ENCODE results near the gene IGSF3.
"Not testable (repeated sequence)": the region's sequence is repeated elsewhere in the genome, so short reads cannot be mapped to it uniquely, and the experiment has no call there.

Gene IGSF3

DNA sequence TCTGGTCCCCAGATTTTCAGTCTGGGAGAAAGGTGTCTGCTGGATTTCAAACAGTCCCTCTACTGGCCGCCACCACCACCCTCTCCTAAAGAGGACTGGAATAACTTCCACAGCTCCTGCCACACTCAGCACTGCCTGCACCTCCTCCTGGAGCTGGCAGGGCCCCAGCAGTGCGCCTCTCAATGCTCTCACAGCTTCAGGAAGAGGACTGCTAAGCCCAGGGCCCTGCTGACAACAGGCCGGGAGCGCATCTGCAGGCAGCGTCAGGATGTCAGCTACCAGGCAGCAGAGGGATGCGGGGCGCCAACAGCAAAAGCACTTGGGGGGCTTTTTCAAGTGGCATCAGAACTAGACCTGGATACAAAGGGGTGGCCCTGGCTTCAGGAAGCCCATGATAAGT is 40.2 kb downstream of the IGSF3 start:
- not testable (repeated sequence) for H3K4me1 ChIP-seq (ENCODE audit: control insufficient read depth, insufficient read depth, low read depth, low read length); H3K14ac ChIP-seq (ENCODE audit: low read length in 2 of 2); H2BK120ac ChIP-seq (ENCODE audit: low read depth, low read length); H3K4me2 ChIP-seq (ENCODE audit: low read length, poor library complexity, severe bottlenecking); H3K9me3 ChIP-seq (ENCODE audit: control insufficient read depth, low read length); H4K91ac ChIP-seq (ENCODE audit: low read length); H2AFZ ChIP-seq (ENCODE audit: low read depth, low read length); DNase-seq; H2BK15ac ChIP-seq (ENCODE audit: low read depth, poor library complexity, severe bottlenecking); H2BK12ac ChIP-seq (ENCODE audit: low read length in 2 of 2); H2AK5ac ChIP-seq (ENCODE audit: low read length, severe bottlenecking); H3K79me1 ChIP-seq (replicated peaks; ENCODE audit: low read length, poor library complexity, severe bottlenecking); H3K18ac ChIP-seq (ENCODE audit: low read depth in 1 of 2, low read length in 2 of 2); H3K36me3 ChIP-seq (ENCODE audit: control insufficient read depth in 1 of 2, insufficient read depth in 2 of 2, low read depth in 1 of 2, low read length in 2 of 2); H3K4ac ChIP-seq (ENCODE audit: low read depth in 1 of 2, low read length in 2 of 2); H3K4me3 ChIP-seq (ENCODE audit: insufficient read depth in 1 of 2, low read depth in 1 of 2, low read length in 2 of 2); H3K9ac ChIP-seq (ENCODE audit: low read length); H3K27me3 ChIP-seq (ENCODE audit: control insufficient read depth in 1 of 2, insufficient read depth in 1 of 2, low read length in 2 of 2); H2BK5ac ChIP-seq (ENCODE audit: low read depth, low read length, poor library complexity, severe bottlenecking); H4K8ac ChIP-seq (ENCODE audit: low read length); H3K23ac ChIP-seq (ENCODE audit: low read length in 2 of 2)
- H3K27ac ChIP-seq (ENCODE audit: low read length, poor library complexity, severe bottlenecking) = peak overlapping the region; percentile 32
- 68% methylated on average over 7 of the region's 7 CpGs for WGBS

DNA sequence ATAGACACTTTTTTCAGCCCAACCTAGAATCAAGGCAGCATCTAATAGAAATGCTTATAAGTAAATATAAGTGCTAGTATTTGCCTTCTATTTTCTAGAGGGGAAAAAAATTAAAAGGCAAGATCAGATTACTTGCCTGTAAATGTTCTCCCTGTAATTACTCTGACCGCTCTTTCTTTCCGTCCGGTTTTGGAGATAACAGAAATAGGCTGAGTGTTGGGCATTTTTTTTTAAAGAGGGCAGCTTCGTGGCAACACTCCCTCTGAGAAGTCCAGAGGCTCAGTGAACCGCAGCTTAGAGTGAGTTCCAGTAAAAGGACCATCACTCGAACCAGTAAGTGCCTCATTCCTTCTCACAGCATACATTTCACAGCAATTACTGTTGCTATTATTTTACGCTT is 40.6 kb downstream of the IGSF3 start:
- not testable (repeated sequence) for H3K27me3 ChIP-seq (ENCODE audit: control insufficient read depth in 1 of 2, insufficient read depth in 1 of 2, low read length in 2 of 2); H3K9me3 ChIP-seq (ENCODE audit: control insufficient read depth, low read length); H3K79me1 ChIP-seq (replicated peaks; ENCODE audit: low read length, poor library complexity, severe bottlenecking); DNase-seq; H2BK120ac ChIP-seq (ENCODE audit: low read depth, low read length); H2BK12ac ChIP-seq (ENCODE audit: low read length in 2 of 2); H3K4me1 ChIP-seq (ENCODE audit: control insufficient read depth, insufficient read depth, low read depth, low read length); H2AK5ac ChIP-seq (ENCODE audit: low read length, severe bottlenecking); H4K8ac ChIP-seq (ENCODE audit: low read length); H3K9ac ChIP-seq (ENCODE audit: low read length); H2BK15ac ChIP-seq (ENCODE audit: low read depth, poor library complexity, severe bottlenecking); H3K4me2 ChIP-seq (ENCODE audit: low read length, poor library complexity, severe bottlenecking); H4K91ac ChIP-seq (ENCODE audit: low read length); H3K4ac ChIP-seq (ENCODE audit: low read depth in 1 of 2, low read length in 2 of 2); H3K27ac ChIP-seq (ENCODE audit: low read length, poor library complexity, severe bottlenecking); H3K18ac ChIP-seq (ENCODE audit: low read depth in 1 of 2, low read length in 2 of 2); H3K4me3 ChIP-seq (ENCODE audit: insufficient read depth in 1 of 2, low read depth in 1 of 2, low read length in 2 of 2); H2AFZ ChIP-seq (ENCODE audit: low read depth, low read length); H3K36me3 ChIP-seq (ENCODE audit: control insufficient read depth in 1 of 2, insufficient read depth in 2 of 2, low read depth in 1 of 2, low read length in 2 of 2); H3K14ac ChIP-seq (ENCODE audit: low read length in 2 of 2); H3K23ac ChIP-seq (ENCODE audit: low read length in 2 of 2); H2BK5ac ChIP-seq (ENCODE audit: low read depth, low read length, poor library complexity, severe bottlenecking)
- WGBS = 82% methylated on average over 7 of the region's 7 CpGs

DNA sequence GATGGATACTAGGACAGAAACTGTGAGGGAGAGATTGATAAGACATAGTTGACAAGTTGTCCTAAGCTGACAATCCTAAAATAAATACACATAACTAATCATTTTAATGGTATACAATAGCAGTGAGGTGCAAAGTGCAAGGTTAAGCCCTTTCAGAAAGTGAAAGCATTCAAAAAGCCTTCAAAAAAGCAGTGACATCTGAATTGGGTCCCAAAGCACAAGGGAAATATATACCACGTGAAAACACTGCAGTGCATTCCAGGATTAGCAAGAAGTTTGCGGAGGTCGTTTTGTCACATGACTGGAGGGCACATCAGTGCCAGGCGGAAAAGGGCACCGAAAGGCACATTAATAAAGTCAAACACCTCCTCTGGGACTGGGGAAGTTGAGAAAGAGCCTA is 42.4 kb downstream of the IGSF3 start:
- H4K8ac ChIP-seq (ENCODE audit: low read length); H2BK120ac ChIP-seq (ENCODE audit: low read depth, low read length); H2AFZ ChIP-seq (ENCODE audit: low read depth, low read length); H3K27ac ChIP-seq (ENCODE audit: low read length, poor library complexity, severe bottlenecking); H3K18ac ChIP-seq (ENCODE audit: low read depth in 1 of 2, low read length in 2 of 2); H2BK15ac ChIP-seq (ENCODE audit: low read depth, poor library complexity, severe bottlenecking); H3K27me3 ChIP-seq (ENCODE audit: control insufficient read depth in 1 of 2, insufficient read depth in 1 of 2, low read length in 2 of 2); H2BK5ac ChIP-seq (ENCODE audit: low read depth, low read length, poor library complexity, severe bottlenecking); H4K91ac ChIP-seq (ENCODE audit: low read length); H3K23ac ChIP-seq (ENCODE audit: low read length in 2 of 2); H3K14ac ChIP-seq (ENCODE audit: low read length in 2 of 2); H3K9me3 ChIP-seq (ENCODE audit: control insufficient read depth, low read length); H3K79me1 ChIP-seq (replicated peaks; ENCODE audit: low read length, poor library complexity, severe bottlenecking); H3K36me3 ChIP-seq (ENCODE audit: control insufficient read depth in 1 of 2, insufficient read depth in 2 of 2, low read depth in 1 of 2, low read length in 2 of 2); H3K9ac ChIP-seq (ENCODE audit: low read length); H2AK5ac ChIP-seq (ENCODE audit: low read length, severe bottlenecking); H3K4me1 ChIP-seq (ENCODE audit: control insufficient read depth, insufficient read depth, low read depth, low read length); H3K4ac ChIP-seq (ENCODE audit: low read depth in 1 of 2, low read length in 2 of 2); H3K4me3 ChIP-seq (ENCODE audit: insufficient read depth in 1 of 2, low read depth in 1 of 2, low read length in 2 of 2); H2BK12ac ChIP-seq (ENCODE audit: low read length in 2 of 2); DNase-seq; H3K4me2 ChIP-seq (ENCODE audit: low read length, poor library complexity, severe bottlenecking): not testable (repeated sequence)
- 92% methylated on average over 4 of the region's 5 CpGs for WGBS

DNA sequence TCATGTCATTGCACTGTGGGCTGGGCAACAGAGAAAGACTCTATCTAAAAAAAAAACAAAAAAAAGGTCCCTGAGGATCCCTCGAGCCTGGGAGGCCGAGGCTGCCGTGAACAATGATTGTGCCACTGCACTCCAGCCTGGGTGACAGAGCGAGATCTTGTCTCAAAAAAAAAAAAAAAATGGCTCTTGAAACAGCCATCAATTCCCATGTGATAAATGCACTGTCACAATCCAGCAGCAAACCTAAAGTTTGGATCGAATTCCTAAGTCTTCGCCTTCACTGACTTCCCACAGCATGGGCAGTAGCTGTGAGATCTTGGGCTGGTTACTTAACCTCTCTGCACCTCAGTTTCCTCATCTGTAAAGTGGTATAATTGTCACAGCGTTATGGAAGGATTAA is 43.5 kb downstream of the IGSF3 start:
- Histone ChIP-seq H2BK15ac (ENCODE audit: low read depth, poor library complexity, severe bottlenecking) (no peak overlapping the region), H3K4me2 (ENCODE audit: low read length, poor library complexity, severe bottlenecking) (no peak overlapping the region), H3K23ac (ENCODE audit: low read length in 2 of 2) (no peak overlapping the region), H4K91ac (ENCODE audit: low read length) (no peak overlapping the region), H3K27me3 (ENCODE audit: control insufficient read depth in 1 of 2, insufficient read depth in 1 of 2, low read length in 2 of 2) (no peaks in the 10 kb centered on the region), H3K79me1 (replicated peaks; ENCODE audit: low read length, poor library complexity, severe bottlenecking) (peaks cover 6% of the 10 kb centered on the region), H2BK12ac (ENCODE audit: low read length in 2 of 2) (no peak overlapping the region), H2BK120ac (ENCODE audit: low read depth, low read length) (no peak overlapping the region), H2AFZ (ENCODE audit: low read depth, low read length) (no peak overlapping the region), H3K18ac (ENCODE audit: low read depth in 1 of 2, low read length in 2 of 2) (no peak overlapping the region), H3K27ac (ENCODE audit: low read length, poor library complexity, severe bottlenecking) (no peak overlapping the region), H2BK5ac (ENCODE audit: low read depth, low read length, poor library complexity, severe bottlenecking) (no peak overlapping the region), H3K4ac (ENCODE audit: low read depth in 1 of 2, low read length in 2 of 2) (no peak overlapping the region), H3K14ac (ENCODE audit: low read length in 2 of 2) (no peak overlapping the region), H2AK5ac (ENCODE audit: low read length, severe bottlenecking) (no peak overlapping the region), H4K8ac (ENCODE audit: low read length) (no peak overlapping the region), H3K4me1 (ENCODE audit: control insufficient read depth, insufficient read depth, low read depth, low read length) (peaks cover 5% of the 10 kb centered on the region), H3K9me3 (ENCODE audit: control insufficient read depth, low read length) (no peaks in the 10 kb centered on the region), H3K36me3 (ENCODE audit: control insufficient read depth in 1 of 2, insufficient read depth in 2 of 2, low read depth in 1 of 2, low read length in 2 of 2) (no peaks in the 10 kb centered on the region), H3K9ac (ENCODE audit: low read length) (no peak overlapping the region), H3K4me3 (ENCODE audit: insufficient read depth in 1 of 2, low read depth in 1 of 2, low read length in 2 of 2) (no peak overlapping the region)
- WGBS = 84% methylated on average over 6 of the region's 7 CpGs
- no peak for DNase-seq
